Measurements from ENCODE around the gene YIPF1. TPM values are rescaled to one million over a fixed set of nuclear protein-coding genes. Genes with fewer than 3 reads are reported as not detected.

YIPF1 gene
- total and polyA plus RNA-seq, 11 donors = 8.7 to 29.5 (median 14.4) TPM

DNA sequence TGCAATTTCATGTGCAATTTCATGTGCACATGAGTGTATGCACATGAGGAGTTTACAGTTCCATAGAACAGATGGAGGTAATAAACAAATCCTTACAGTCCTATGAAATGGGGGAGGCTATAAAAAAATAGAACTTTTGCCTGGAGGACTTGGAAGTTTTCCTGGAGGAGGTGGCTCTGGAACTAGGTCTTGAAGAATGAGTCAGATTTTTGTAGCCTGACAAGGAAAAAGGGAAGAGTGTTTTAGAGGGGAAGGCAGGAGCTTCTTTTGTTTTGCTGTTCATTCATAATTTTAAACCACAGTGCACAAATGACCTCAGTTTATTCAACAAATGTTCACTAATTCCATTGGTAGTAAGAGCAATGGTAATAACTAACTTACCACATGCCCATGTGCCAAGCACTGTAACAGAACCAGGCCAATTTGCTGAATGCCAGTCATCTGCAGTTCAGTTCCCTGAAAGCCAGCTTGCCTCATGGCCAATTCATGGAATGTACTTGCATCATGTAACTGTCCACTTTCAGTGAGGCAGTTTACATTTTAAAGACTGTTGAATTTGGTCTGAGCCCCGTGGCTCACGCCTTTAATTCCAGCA, 7.1 kb upstream of the YIPF1 start:
- TF ChIP-seq POLR2A (IDR thresholded peaks at IDR 0.05) = no peak
- TF ChIP-seq, protein P1, sequence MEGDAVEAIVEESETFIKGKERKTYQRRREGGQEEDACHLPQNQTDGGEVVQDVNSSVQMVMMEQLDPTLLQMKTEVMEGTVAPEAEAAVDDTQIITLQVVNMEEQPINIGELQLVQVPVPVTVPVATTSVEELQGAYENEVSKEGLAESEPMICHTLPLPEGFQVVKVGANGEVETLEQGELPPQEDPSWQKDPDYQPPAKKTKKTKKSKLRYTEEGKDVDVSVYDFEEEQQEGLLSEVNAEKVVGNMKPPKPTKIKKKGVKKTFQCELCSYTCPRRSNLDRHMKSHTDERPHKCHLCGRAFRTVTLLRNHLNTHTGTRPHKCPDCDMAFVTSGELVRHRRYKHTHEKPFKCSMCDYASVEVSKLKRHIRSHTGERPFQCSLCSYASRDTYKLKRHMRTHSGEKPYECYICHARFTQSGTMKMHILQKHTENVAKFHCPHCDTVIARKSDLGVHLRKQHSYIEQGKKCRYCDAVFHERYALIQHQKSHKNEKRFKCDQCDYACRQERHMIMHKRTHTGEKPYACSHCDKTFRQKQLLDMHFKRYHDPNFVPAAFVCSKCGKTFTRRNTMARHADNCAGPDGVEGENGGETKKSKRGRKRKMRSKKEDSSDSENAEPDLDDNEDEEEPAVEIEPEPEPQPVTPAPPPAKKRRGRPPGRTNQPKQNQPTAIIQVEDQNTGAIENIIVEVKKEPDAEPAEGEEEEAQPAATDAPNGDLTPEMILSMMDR (IDR thresholded peaks at IDR 0.05) = no peak
- Histone ChIP-seq H3K27ac (peak overlapping the region in 2 of 12 donors; percentile 19 to 48), H3K36me3 (no peaks in the 10 kb centered on the region), H3K27me3 (no peaks in the 10 kb centered on the region), H3K9me3 (no peaks in the 10 kb centered on the region), H3K4me3 (no peak overlapping the region), H3K4me1 (peaks cover 0 to 47% (median 5%) of the 10 kb centered on the region in 12 donors)
- intact Hi-C loops (cut with DNase I) = loop anchor here in 1 of 10 donors (10.0 kb wide), 1 partner anchor 158 kb away; the partner anchor contains the start of genes TCEANC2 and TMEM59
- WGBS, 4 donors = 79 to 93% (median 91%) methylated on average over 2 of the region's 2 CpGs
- DNase-seq (no peak), ATAC-seq (no peak)

DNA sequence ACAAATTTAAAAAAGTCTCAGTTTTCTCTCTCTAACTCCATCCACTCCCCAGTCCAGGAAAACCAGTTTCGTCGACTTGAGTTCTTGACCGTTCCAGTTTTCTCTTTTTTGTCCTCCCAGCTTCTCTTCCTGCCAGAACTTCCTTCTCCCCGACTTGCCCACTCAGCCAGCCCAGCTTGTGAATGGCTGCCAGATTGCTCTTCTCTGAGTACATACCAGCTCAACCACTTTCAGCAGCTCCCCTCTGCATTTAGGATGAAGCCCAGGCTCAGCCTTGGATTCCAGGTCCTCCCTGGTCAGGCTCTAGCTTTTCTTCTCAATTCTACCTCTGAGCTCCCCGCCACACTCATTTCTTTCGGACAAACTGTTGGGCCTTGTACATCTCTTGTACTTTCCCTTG, 5.8 kb upstream of the YIPF1 start:
- WGBS, 4 donors = 74 to 78% (median 78%) methylated on average over 6 of the region's 6 CpGs
- H3K27ac ChIP-seq = peak overlapping the region in 1 of 12 donors; percentile 10
- H3K36me3 ChIP-seq = no peaks in the 10 kb centered on the region
- ATAC-seq = no peak
- H3K27me3 ChIP-seq = no peaks in the 10 kb centered on the region
- H3K4me1 ChIP-seq = peaks cover 0 to 58% (median 7%) of the 10 kb centered on the region in 12 donors
- intact Hi-C loops (cut with DNase I) = loop anchor here in 1 of 10 donors (10.0 kb wide), 1 partner anchor 159 kb away; the partner anchor contains the start of genes TCEANC2 and TMEM59
- no peak overlapping the region for H3K4me3 ChIP-seq
- no peak for DNase-seq
- TF ChIP-seq POLR2A (IDR thresholded peaks at IDR 0.05) = no peak
- TF ChIP-seq, protein P1 (IDR thresholded peaks at IDR 0.05) = no peak
- no peaks in the 10 kb centered on the region for H3K9me3 ChIP-seq

DNA sequence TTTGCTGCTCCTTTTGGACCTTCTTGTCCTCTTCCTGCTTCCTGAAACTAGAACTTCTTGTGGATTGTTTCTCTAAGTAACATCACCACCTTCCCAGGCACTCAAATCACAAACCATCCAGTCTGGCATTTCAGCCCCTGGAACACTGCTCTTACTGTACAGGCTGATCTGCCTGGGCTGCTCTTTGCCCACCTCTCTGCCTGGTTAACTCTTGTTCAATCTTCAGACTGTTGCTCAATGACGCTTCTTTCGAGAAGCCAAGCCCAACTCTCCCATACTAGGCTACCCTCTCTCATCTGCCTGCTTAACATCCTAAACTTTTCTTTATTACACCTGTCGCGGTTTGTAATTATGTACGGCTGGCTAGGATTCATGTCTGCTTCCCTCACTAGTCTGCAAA, 5.0 kb upstream of the YIPF1 start:
- Histone ChIP-seq H3K27ac (no peak overlapping the region), H3K36me3 (no peaks in the 10 kb centered on the region), H3K4me3 (no peak overlapping the region), H3K27me3 (no peaks in the 10 kb centered on the region), H3K9me3 (no peaks in the 10 kb centered on the region), H3K4me1 (peaks cover 0 to 62% (median 10%) of the 10 kb centered on the region in 12 donors)
- ATAC-seq (no peak), DNase-seq (no peak)
- intact Hi-C loops (cut with DNase I) = loop anchor here in 2 of 10 donors (5.0 to 10.0 kb wide), 2 partner anchors 53 to 160 kb away; partner anchors contain the start of genes IFT25 (in 2 of the 2), LRRC42 (in 2 of the 2), TCEANC2 (in 1 of the 2) and TMEM59 (in 1 of the 2)
- WGBS, 4 donors = 94 to 96% (median 95%) methylated on average over 5 of the region's 5 CpGs
- TF ChIP-seq, protein P1 (IDR thresholded peaks at IDR 0.05) = no peak
- no peak for TF ChIP-seq POLR2A (IDR thresholded peaks at IDR 0.05)

DNA sequence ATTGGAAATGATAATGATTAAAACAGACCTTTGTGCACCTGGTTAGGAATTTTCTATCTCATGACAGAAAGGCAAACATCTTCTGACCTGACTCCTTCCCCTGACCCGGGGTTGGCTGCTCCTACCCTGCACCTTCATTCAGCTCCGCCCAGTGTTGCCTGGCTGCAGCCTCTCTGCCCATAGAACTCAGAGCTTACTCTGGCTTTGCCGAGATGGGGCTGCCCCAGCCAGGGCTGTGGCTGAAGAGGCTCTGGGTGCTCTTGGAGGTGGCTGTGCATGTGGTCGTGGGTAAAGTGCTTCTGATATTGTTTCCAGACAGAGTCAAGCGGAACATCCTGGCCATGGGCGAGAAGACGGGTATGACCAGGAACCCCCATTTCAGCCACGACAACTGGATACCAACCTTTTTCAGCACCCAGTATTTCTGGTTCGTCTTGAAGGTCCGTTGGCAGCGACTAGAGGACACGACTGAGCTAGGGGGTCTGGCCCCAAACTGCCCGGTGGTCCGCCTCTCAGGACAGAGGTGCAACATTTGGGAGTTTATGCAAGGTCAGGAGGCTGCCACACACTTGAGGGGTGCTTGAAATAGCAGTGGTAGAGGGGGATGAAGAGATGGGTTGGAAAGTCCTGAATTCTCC, 4.5 kb upstream of the YIPF1 start, which contains the start of gene DIO1:
DIO1 (plus strand) TSS at position 189 of the 638 bp plus-strand sequence; CDS start at position 213, 24 bp downstream.
- ATAC-seq (no peak), DNase-seq (no peak)
- H3K27ac ChIP-seq = peak within 1 kb of the TSS in 2 of 12 donors; percentile 19 to 85
- no peaks in the 10 kb centered on the region for H3K27me3 ChIP-seq
- no peaks in the 10 kb centered on the region for H3K9me3 ChIP-seq
- 78 to 82% (median 80%) methylated on average over 12 to 14 of the region's 14 CpGs for WGBS, 4 donors
- no peak within 1 kb of the TSS for H3K4me3 ChIP-seq
- H3K4me1 ChIP-seq = peaks cover 0 to 61% (median 7%) of the 10 kb centered on the region in 12 donors
- no peaks in the 10 kb centered on the region for H3K36me3 ChIP-seq
- intact Hi-C loops (cut with DNase I) = loop anchor here in 2 of 10 donors (5.0 to 10.0 kb wide), 2 partner anchors 53 to 161 kb away; partner anchors contain the start of genes IFT25 (in 2 of the 2), LRRC42 (in 2 of the 2), TCEANC2 (in 1 of the 2) and TMEM59 (in 1 of the 2)
- TF ChIP-seq POLR2A (IDR thresholded peaks at IDR 0.05) = no peak
- TF ChIP-seq, protein P1 (IDR thresholded peaks at IDR 0.05) = no peak

Data from heart left ventricle (tissue), 16 donors.